Heart left ventricle (tissue), 13 donors: ENCODE data around the gene MAPK4.

Source experiments
- CTCF ChIP-seq, 12 donors: fragments of 200-600 bp; sonication (generic) in 4 of 12; IDR thresholded peaks; one replicate each; pipeline versions ENCODE4 v1.5.0 to v1.8.0; 2018 to 2022; ENCODE audit warnings: antibody characterized with exemption in 12 of 12, mild to moderate bottlenecking in 5 of 12
- POLR2A ChIP-seq, 2 donors: fragments of 450-650 bp; IDR thresholded peaks; one replicate each; pipeline ENCODE4 v1.6.1; 2017; ENCODE audit warnings: antibody characterized with exemption in 2 of 2, mild to moderate bottlenecking in 2 of 2, moderate library complexity in 2 of 2
- donor health status: ischemic (EF 13 %, LVEDD 7.1; RV severe dilation, severe dysfunction).
- donor health status: DM: no; HTN: yes; CAD: no.
- donor health status: DM: no; HTN: no; CAD: no.
- donor health status: ischemic (EF 25% LVEDD 6.9; RV normal size, moderate dysfunction).
- donor health status: ischemic (EF 25% LVEDD 5.7; RV mildly dilated, moderate dysfunction).
- donor health status: ischemic (EF 35%, LVEDD 5.7; RV mildly dilated, moderate dysfunction).
- donor health status: nonischemic (EF 11% LVEDD 7.7; RV severe dilation, severe dysfunction).
- donor health status: DM: yes; HTN: yes; CAD: no.
- donor health status: PGD.
- donor health status: ischemic (EF 29% LVEDD 5.4; RV normal size, mild dysfunction).
- donor health status: nonischemic (EF 23%, LVEDD 6.1; RV moderate dilation, normal function).

- no peak for TF ChIP-seq POLR2A (IDR thresholded peaks at IDR 0.05)
- no peak for TF ChIP-seq CTCF (IDR thresholded peaks at IDR 0.05)
Observed at GRCh38 chr18:50707855-50708469, 148.1 kb downstream of the MAPK4 start.
